AG08396 (cell line): Measurements from ENCODE around the gene CD276.
"Not testable (repeated sequence)": the region's sequence is repeated elsewhere in the genome, so short reads cannot be mapped to it uniquely, and the experiment has no call there.

Source experiments
- DNase-seq: peaks from one replicate; pipeline ENCODE4 v3.0.0; 2012; ENCODE audit warnings: low spot score, mixed read lengths

CD276 gene

DNA sequence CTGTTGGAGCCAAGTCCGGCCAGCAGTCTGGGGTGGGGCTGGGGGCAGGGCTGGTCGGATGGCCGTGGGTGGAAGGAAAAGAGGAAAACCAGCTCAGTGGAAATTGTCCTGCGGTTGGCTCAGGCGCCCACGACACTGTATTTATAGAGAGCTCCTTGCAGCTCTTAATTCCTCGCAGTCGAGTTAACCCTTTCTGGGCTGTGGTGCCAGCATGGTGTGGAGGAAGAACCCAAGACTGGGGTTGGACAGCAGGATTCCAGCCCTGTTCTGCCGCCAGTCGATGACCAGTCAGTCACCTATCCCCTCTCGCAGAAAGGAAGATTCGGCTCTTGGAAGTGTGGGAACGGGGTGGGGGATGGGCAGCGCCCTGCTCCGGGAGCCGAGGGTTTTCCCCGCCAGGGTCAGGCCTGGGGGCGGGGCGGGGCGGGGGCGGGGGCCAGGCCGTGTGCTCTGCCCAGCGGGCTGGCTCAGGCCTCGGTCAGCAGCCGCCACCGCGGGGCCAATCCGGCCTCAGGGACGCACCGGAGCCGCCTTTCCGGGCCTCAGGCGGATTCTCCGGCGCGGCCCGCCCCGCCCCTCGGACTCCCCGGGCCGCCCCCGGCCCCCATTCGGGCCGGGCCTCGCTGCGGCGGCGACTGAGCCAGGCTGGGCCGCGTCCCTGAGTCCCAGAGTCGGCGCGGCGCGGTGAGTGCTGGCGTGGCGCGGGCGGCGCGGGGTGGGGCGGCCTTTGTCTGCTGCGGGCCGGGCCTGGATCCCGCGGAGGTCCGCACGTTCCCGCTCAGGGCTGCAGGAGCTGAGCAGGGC, at the start of gene CD276:
Gene CD276, plus strand, starts transcription at position 607 of the 804 bp plus-strand sequence. CDS start 15,257 bp downstream, outside the sequence.
- DNase-seq, result peak; percentile 93

- no peak for DNase-seq
These were observed 46.7 kb upstream of the CD276 start for GRCh38 chr15:73637527-73637926.

GRCh38 chr15:73639464-73639863, 44.7 kb upstream of the CD276 start:
- DNase-seq, result not testable (repeated sequence)

DNA sequence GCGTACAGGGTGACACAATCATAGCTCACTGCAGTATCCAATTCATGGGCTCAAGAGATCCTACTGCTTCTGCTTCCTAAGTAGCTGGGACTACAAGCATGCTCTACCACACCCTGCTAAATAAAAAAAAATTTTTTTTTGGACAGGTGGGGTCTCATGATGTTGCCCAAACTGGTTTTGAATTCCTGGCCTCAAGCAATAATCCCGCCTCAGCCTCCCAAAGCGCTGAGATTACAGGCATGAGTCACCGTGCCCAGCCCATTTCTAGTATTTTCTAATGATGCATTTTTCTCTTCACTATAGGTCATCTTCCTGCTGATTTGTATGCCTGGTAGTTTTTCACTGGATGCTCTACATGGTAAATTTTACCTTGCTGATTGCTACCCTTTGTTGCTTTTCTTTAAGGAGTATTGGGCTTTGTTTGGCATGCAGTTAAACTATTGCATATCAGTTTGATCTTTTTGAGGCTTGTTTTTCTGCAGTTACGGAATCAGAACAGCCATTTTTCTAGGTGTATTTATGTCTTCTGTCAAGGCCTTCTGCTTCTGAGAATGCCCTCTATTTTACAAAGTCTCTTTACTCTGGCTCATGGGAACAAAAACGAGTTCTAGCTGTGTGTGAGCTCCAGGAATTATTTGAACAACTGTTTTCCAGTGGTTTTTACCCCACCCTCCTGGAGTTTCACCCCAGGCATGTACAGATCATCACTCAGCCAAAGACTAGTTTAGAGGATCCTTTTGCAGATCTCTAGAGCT, 36.7 kb upstream of the CD276 start:
- DNase-seq, result no peak

DNA sequence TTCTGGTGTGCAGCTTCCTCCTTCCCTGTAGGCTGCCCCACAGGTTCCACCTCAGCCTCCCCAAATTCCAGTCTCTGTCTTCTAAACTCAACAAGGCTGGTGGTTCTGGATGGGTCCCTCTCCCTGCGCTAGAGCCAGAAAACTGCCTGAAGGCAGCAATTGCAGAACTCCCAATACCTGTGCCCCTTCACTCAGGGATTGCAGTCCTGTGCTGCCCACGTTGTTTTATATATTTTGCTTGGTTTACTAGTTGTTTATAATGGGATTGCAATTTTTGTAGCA, 36.2 kb upstream of the CD276 start:
- DNase-seq, result no peak

GRCh38 chr15:73650416-73651126, 33.6 kb upstream of the CD276 start:
- DNase-seq, result peak; percentile 41

DNA sequence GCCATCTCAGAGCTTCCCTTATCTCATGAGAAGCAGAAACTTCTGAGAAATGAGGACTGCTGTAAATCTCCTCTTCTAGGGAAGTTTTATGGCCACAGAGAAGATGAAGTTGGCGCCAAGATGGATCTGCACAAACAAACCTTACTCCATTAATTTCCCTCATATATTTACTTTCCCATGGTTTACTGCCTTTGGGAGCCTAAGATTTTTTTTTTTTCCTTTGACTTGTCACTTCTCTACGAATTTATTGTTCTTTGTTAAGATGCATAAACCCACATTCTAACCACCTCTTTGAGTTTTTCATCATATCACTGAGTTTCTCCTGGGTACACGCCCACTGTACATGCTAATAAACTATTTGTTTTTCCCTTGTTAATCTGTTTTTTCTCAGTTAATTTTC, 29.5 kb upstream of the CD276 start:
- DNase-seq, result no peak

GRCh38 chr15:73655724-73656123, 28.5 kb upstream of the CD276 start:
- DNase-seq, result no peak

- no peak for DNase-seq
These were observed 25.5 kb upstream of the CD276 start for GRCh38 chr15:73658645-73659044.

GRCh38 chr15:73660455-73660854, 23.7 kb upstream of the CD276 start:
- no peak for DNase-seq

GRCh38 chr15:73674587-73674986, 9.6 kb upstream of the CD276 start:
- DNase-seq, result no peak

DNA sequence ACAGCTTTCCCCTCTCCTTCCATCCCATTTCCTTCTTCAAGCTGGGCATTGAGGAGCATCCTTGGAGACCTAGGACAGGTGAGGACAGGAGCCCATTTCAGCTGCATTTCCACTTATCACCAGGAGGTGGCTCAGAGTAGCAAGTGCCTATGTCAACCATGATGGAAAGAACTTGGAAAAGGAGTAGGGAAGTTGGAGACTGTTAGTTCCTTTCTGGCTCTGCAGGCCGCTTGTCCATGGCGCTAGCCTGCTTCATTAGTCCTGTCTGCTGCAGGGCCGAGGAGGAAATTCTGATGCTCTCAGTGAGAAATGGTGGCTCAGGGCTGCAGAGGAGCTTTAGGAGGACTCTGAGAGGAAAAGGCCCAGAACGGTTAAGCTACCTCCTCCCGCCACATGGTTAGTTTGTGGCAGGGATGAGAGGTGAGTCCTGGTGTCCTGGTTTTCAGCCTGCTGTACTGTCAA, 7.0 kb upstream of the CD276 start:
- peak; percentile 61 for DNase-seq

DNA sequence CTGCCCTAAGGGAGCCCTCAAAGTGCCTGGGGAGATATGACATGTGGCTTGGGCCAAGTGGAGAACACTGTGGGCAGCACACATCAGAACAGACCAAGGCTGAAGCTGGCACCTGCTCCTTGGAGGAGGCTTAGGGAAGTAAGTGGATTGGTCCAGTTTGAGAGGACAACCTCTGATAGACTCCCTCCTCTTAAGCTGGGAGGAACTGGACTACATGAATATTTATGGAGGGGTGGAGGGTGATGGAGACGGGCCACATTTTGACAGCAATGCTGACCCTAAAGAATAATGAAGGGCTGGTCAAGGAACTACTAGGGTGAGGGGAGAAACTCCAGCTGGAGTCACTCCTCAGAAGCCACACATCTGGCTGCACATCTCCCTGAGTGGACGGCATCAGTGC, 6.5 kb upstream of the CD276 start:
- DNase-seq, result no peak

GRCh38 chr15:73678498-73678897, 5.7 kb upstream of the CD276 start:
- DNase-seq, result no peak

DNA sequence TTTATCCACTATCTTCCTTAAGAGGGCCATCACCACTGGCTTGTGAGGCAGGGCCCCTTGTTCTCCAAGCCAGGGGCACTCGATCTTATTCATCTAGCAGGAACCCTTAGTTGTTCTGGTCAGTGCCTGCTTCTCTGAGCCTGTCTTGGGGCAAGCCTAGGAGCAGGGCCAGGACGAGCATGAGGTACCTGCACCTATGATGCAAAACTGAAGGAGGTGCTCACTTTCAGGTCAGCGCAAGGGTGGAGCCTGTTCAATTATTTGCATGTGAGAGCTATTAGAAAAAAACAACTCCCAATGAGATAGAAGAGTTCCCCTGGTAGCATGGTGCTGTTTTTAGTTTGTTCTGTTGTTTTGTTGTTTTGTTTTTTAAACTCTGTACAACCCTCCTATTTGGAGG, 5.0 kb upstream of the CD276 start:
- DNase-seq, result no peak

DNA sequence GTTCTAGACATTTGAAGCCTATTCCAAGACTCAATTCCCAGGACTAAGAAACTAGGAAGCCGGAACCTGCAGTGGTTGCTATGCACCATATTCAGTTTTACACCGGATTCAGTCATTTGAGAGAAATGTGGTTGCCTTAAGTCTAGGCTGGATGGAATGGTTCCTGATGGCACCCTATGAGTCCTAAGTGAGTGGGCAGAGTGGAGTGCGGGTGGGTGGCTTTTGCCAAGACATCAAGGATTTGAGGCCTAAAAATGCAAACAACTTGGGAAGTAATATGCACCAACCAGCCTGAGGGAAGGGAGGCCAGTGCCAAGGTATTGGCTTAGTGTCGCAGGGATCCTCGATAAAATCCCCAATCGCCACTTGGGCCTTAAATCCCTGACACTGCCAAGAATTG, 4.2 kb upstream of the CD276 start:
- DNase-seq, result no peak

DNA sequence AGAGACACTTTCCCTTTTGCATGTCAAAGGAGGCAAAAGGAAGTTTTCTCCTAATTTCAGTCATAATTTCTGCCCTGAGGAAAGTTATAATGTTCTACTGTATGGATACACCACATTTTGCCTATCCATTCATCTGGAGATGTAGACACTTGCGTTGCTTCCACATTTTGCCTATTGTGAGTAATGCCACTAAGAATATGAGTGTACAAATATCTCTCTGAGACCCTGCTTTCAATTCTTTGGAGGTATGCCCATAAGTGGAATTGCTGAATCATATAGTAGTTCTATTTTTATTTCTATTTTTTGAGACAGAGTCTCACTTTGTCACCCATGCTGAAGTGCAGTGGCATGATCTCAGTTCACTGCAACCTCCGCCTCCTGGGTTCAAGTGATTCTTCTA, 3.6 kb upstream of the CD276 start:
- no peak for DNase-seq

GRCh38 chr15:73681063-73681462, 3.1 kb upstream of the CD276 start:
- DNase-seq, result no peak

DNA sequence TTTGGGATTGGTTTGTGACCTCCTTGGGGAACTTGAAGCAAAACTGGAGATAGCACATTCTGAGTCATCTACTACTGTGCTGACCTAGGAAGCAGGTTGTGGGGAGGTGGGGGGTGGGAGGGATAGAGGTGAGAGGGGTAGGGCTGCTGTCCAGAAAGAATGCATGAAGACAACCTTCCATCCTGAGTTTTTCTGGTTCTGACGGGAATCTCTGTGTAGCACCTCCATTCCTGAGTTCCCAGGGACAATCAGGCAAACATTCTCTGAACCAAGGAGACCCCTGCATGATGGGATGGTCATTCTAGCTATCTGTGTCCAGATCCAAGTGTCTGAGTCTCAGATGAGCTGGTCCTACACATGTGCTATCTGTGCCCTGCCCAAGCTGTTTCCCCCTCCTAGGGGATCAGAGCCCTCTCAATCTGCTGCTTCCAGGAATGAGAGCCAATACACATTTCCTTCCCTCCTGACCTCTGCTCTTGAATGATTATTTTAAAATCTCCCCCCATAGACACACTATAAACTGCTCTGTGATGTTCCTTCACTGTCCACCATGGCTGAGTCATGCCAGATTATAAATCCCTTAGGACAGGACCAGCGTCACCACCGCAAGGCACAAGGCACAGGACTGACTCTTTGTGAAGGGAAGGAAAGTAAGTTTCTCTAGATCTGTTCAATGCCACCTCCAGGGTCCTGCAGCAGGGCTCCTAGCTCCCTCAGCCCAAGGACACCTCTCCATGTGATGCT, 2.2 kb upstream of the CD276 start:
- no peak for DNase-seq

DNA sequence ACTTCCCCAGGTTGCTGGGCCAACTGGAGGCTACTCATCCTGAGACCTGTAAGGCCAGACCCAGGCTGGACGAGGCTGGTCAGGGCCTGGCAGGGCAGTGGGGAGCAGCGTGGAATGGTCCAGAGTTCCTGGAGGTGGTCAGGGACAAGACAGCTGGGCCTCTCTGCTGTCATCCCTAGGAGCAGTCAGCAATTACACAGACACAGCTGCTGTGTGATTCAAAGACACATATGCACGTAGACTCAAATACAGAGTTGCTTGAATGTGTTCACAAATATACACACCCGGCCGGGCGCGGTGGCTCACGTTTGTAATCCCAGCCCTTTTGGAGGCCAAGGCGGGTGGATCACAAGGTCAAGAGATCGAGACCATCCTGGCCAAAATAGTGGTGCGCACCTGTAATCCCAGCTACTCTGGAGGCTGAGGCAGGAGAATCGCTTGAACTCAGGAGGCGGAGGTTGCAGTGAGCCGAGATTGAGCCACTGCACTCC, 1.5 kb upstream of the CD276 start:
- no peak for DNase-seq

DNA sequence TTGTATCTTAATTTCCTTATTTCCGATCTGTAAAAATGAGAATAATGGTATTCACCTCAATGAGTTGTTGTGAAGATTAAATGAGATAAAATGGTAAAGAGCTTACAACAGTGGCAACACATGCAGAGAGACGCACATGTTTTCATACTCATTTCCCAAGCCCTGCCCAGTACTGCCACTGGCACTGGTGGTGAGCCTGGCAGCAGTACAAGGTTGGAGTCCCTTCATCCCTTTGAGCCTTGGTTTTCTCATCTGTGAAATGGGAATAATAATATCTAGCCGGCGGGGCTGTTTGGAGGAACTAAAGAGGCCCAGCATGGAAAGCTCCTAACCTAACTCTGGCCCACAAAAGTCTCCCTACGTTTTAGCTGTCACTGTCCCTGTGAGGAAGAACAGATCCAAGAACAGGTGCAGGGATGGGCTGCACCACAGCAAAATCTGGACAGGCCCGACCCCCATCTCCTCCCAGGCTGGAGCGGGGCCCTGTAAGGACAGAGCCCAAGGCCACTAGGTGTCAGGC, 866 bp upstream of the CD276 start:
- no peak for DNase-seq
